T-helper 1 cell treated with Interleukin-12 subunit alpha and Interleukin-12 subunit beta and Interleukin-4 antibody, amounts not matched to agents 30 ng/mL and 1 ng/mL, for 36 hours (primary cell): ENCODE results near the gene KRTAP4-9. TPM values are rescaled to one million over a fixed set of nuclear protein-coding genes. Genes with fewer than 3 reads are reported as not detected.
"Not testable (repeated sequence)": the region's sequence is repeated elsewhere in the genome, so short reads cannot be mapped to it uniquely, and the experiment has no call there.

Experiments used
- intact Hi-C: fragments of 100-400 bp; cut with micrococcal nuclease; formaldehyde crosslinking; loops from one replicate; pipeline ENCODE4 v1.15.1; 2024
- total RNA-seq: library from RNA; stranded (reverse); gene quantifications from 2 replicates; pipeline ENCODE4 v1.2.3, GENCODE V29; 2022

KRTAP4-9 gene
- total RNA-seq, 1 donor from 2014 or later: not detected

- intact Hi-C loops: no loop called here
Observed at GRCh38 chr17:41126412-41126811, 21.2 kb downstream of the KRTAP4-9 start.

DNA sequence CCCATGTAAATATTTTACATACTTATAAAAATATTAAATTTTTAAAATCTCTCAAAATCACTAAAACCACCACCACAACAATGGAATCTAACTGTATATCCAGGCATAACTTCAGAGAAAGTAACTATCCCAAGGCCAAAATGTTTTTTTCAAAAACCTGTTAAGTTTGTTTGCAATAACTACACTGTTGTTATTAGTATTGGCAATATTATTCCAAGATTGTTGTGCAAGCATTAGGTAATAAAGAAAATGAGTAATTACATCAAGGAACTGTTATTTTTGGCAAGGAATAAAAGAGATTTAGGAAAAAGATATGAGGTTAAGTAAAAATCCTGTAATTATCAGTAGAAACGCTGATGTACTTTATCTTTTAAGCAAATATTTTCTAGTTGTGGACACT lies 22.2 kb downstream of the KRTAP4-9 start:
- intact Hi-C loops: no loop called here

DNA sequence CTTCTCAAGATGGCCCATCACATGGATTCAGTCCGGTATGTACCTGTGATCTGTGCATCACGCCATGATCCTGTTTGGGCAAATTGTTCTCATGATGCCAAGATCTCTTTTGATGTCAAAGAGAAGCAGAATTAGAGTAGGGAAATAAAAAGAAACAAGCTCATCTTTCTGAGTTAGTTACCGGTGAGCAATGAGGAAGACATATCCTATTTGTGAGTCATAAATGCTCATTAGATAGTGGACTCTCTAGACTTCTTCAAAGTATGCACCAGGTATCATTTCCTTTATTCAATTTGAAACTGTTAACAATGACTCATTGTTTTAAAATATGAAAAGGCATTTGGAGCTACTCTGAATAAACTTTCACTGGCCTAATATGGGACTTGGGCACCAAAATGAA lies 26.8 kb downstream of the KRTAP4-9 start:
- intact Hi-C loops: no loop called here

DNA sequence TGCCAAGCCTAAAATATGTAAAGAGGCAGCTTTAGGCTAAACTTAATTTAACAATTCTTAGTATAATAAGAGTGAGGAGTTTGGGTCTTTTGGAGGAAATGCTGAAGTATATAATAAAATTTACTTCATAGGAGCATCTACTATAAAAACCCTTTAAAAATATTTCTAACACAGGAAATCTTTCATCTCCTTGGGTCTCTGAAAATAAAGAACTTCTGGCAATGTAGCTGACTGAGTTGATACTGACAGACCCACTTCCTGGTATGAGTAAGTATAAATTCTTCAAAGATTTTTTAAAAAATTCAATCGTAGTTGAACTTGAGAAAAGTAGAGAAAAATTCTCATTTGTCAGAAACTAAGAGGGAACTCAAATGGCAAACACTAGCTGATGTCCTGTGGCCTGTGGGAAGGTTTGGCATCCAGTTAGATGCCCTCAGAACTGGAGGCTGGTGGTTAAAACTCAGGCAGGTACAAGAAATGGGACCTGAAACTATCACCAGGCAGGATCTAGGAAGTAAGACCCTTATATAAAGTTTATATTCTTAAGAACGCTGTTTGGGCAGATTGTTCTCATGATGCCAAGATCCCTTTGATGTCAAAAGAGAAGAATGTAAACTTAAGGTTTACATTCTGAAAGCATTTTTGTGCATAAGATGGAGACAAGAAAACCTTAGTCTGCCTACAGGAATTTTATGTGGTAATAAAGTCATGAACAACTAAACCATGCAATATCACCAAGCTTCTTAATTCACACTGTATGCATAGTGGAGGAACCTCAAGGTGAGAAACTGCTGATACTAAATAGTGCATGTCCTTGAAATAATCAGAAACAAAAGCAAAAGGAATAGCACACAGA lies 28.9 kb downstream of the KRTAP4-9 start:
- intact Hi-C loops: no loop called here

- intact Hi-C loops: loop anchor here (2.0 kb wide), 1 partner anchor 55 kb away; the partner anchor contains the start of gene KRTAP4-7
Observed at GRCh38 chr17:41139865-41140264, 34.7 kb downstream of the KRTAP4-9 start.

- intact Hi-C loops: no loop called here
Observed at GRCh38 chr17:41140360-41141131, 35.4 kb downstream of the KRTAP4-9 start, which contains the start of gene KRTAP4-6. KRTAP4-6 (minus strand) TSS chr17:41140544; CDS start chr17:41140487, 57 bp downstream.

- intact Hi-C loops: no loop called here
Observed at GRCh38 chr17:41141361-41141760, 36.2 kb downstream of the KRTAP4-9 start.

GRCh38 chr17:41144846-41145245 lies 39.7 kb downstream of the KRTAP4-9 start:
- intact Hi-C loops: no loop called here

GRCh38 chr17:41145261-41145660 lies 40.1 kb downstream of the KRTAP4-9 start:
- intact Hi-C loops: no loop called here

DNA sequence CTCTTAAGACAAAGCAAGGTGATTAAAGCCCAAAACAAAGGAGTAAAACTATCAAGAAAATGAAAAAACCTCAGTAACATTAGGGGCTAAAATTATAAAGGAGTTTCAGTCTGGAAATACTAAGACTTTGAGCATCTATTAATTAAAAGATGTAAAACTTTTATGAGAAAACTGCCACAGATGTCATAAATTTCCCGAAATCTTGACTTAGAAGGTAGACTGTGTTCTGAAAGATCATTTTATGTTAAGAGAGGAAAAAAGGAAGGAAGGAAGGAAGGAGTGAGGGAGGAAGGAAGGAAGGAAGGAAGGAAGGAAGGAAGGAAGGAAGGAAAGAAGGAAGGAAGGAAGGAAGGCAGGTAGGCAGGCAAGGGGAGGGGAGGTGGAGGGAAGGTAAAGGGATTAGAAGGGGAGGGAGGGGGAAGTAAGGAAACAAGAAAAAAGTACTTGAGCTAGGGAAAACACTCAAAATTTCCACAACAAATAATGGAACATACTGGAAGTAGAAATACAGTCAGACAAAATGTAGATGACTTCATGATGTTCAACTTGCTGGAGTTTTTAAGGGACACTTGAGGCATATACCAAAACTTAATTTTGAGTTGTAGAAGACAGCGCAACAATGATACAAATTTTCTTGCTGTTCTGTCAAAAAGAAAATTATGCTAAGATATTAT lies 42.5 kb downstream of the KRTAP4-9 start:
- intact Hi-C loops: no loop called here

- intact Hi-C loops: not testable (repeated sequence)
Observed at GRCh38 chr17:41148971-41149651, 43.9 kb downstream of the KRTAP4-9 start.

- intact Hi-C loops: no loop called here
Observed at GRCh38 chr17:41149652-41149985, 44.4 kb downstream of the KRTAP4-9 start, which contains the start of gene KRTAP4-5. KRTAP4-5 (minus strand) TSS chr17:41149825; CDS start chr17:41149767, 58 bp downstream.

DNA sequence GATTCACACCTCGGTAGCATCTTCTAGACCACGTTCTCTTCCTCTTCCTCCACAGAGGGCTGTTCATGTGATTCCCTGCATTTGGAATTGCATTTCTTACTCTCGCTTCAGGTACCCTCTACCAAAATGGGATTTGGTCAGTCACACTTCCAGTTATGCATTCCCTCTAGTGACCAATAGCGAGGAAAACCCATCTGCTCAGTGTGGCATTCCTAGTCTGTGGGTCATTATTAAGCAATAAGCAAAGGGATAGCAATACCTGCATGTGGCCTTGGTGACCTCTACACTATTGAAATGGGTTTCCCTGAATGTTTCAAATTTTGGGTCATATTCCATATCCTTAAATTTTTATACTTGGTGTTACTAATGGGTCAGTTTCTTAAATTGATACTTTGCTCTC lies 44.8 kb downstream of the KRTAP4-9 start:
- intact Hi-C loops: no loop called here

DNA sequence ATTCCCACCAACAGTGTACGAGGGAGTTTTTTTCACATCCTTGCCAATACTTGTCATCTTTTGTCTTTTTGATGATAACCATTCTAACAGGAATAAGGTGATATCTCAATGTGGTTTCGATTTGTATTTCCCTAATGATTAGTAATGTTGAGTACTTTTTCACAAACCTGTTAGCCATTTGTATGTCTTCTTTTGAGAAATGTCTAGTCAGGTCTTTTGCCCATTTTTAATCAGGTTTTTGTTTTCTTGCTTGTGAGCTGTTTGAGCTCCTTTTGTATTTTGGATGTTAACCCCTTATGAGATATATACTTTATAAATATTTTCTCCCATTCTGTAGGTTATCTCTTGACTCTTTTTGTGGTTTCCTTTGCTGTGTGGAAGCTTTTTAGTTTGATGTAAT lies 46.3 kb downstream of the KRTAP4-9 start:
- intact Hi-C loops: no loop called here

DNA sequence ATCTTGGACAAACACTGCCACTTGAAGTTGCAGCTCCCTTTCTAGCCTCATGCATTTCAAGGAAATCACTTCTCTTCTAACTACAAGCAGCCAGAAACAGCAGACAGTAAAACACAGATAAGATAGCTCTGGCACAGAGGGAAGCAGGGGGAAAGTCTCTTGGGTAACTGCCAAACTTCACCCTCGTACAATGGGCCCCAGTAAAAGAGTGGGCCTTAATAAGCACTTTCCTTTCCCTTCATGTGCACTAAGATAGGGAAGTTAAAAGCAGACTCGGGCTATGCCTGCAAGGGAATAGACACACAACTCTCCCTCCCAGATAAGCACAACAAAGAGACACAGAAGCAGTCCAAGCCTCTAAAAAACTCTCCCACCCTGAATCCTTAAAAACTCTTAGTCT lies 48.7 kb downstream of the KRTAP4-9 start:
- intact Hi-C loops: no loop called here

Other genes starting within 250 kb of the KRTAP4-9 start
- gene KRT12, start 238.2 kb upstream of the KRTAP4-9 start, total RNA-seq: not detected in 2 replicates
- gene KRT20, start 220.1 kb upstream of the KRTAP4-9 start, total RNA-seq: not detected in 2 replicates
- not detected in 2 replicates for gene KRT23, start 167.7 kb upstream of the KRTAP4-9 start, total RNA-seq
- not detected in 2 replicates for gene KRT39, start 138.4 kb upstream of the KRTAP4-9 start, total RNA-seq
- gene KRT40, start 121.1 kb upstream of the KRTAP4-9 start, total RNA-seq: not detected in 2 replicates
- gene KRTAP3-3, start 111.2 kb upstream of the KRTAP4-9 start, total RNA-seq: not detected in 2 replicates
- not detected in 2 replicates for gene KRTAP3-2, start 105.5 kb upstream of the KRTAP4-9 start, total RNA-seq
- gene KRTAP3-1, start 96.3 kb upstream of the KRTAP4-9 start, total RNA-seq: not detected in 2 replicates
- not detected in 2 replicates for gene KRTAP1-5, start 78.2 kb upstream of the KRTAP4-9 start, total RNA-seq
- gene KRTAP1-4, start 75.2 kb upstream of the KRTAP4-9 start, total RNA-seq: not detected in 2 replicates
- not detected in 2 replicates for gene KRTAP1-3, start 70.5 kb upstream of the KRTAP4-9 start, total RNA-seq
- not detected in 2 replicates for gene KRTAP1-1, start 63.9 kb upstream of the KRTAP4-9 start, total RNA-seq
- gene KRTAP2-1, start 58.1 kb upstream of the KRTAP4-9 start, total RNA-seq: not detected in 2 replicates
- not detected in 2 replicates for gene KRTAP2-2, start 50.2 kb upstream of the KRTAP4-9 start, total RNA-seq
- gene KRTAP2-3, start 45.3 kb upstream of the KRTAP4-9 start, total RNA-seq: not detected in 2 replicates
- not detected in 2 replicates for gene KRTAP2-4, start 39.5 kb upstream of the KRTAP4-9 start, total RNA-seq
- gene KRTAP4-7, start 21.2 kb upstream of the KRTAP4-9 start, total RNA-seq: not detected in 2 replicates
- not detected in 2 replicates for gene KRTAP4-8, start 7.2 kb upstream of the KRTAP4-9 start, total RNA-seq
- not detected in 2 replicates for gene KRTAP4-16, start 3.2 kb upstream of the KRTAP4-9 start, total RNA-seq
- gene KRTAP4-11, start 13.0 kb downstream of the KRTAP4-9 start, total RNA-seq: not detected in 2 replicates
- not detected in 2 replicates for gene KRTAP4-12, start 18.8 kb downstream of the KRTAP4-9 start, total RNA-seq
- gene KRTAP4-6, start 35.2 kb downstream of the KRTAP4-9 start, total RNA-seq: not detected in 2 replicates
- gene KRTAP4-5, start 44.4 kb downstream of the KRTAP4-9 start, total RNA-seq: not detected in 2 replicates
- gene KRTAP4-4, start 55.4 kb downstream of the KRTAP4-9 start, total RNA-seq: not detected in 2 replicates
- not detected in 2 replicates for gene KRTAP4-3, start 62.8 kb downstream of the KRTAP4-9 start, total RNA-seq
- gene KRTAP4-2, start 72.8 kb downstream of the KRTAP4-9 start, total RNA-seq: not detected in 2 replicates
- not detected in 2 replicates for gene KRTAP4-1, start 79.5 kb downstream of the KRTAP4-9 start, total RNA-seq
- not detected in 2 replicates for gene KRTAP9-1, start 84.5 kb downstream of the KRTAP4-9 start, total RNA-seq
- gene KRTAP9-2, start 121.3 kb downstream of the KRTAP4-9 start, total RNA-seq: not detected in 2 replicates
- gene KRTAP9-3, start 127.1 kb downstream of the KRTAP4-9 start, total RNA-seq: not detected in 2 replicates
- gene KRTAP9-8, start 132.6 kb downstream of the KRTAP4-9 start, total RNA-seq: not detected in 2 replicates
- not detected in 2 replicates for gene KRTAP9-4, start 144.3 kb downstream of the KRTAP4-9 start, total RNA-seq
- not detected in 2 replicates for gene KRTAP9-9, start 150.0 kb downstream of the KRTAP4-9 start, total RNA-seq
- gene KRTAP9-6, start 160.0 kb downstream of the KRTAP4-9 start, total RNA-seq: not detected in 2 replicates
- gene KRTAP9-7, start 170.3 kb downstream of the KRTAP4-9 start, total RNA-seq: not detected in 2 replicates
- not detected in 2 replicates for gene KRTAP29-1, start 197.5 kb downstream of the KRTAP4-9 start, total RNA-seq
- not detected in 2 replicates for gene KRTAP16-1, start 203.9 kb downstream of the KRTAP4-9 start, total RNA-seq
- gene KRTAP17-1, start 210.3 kb downstream of the KRTAP4-9 start, total RNA-seq: not detected in 2 replicates
- gene KRT33A, start 245.4 kb downstream of the KRTAP4-9 start, total RNA-seq: not detected in 2 replicates